PC-3 (cell line): Measurements from ENCODE around the gene BPIFB2.

ENCODE experiments used
- EZH2phosphoT487 ChIP-seq: fragments of 300-600 bp; sonication (generic); IDR thresholded peaks from 2 replicates; pipeline ENCODE4 v1.6.1; 2018; ENCODE audit warnings: mild to moderate bottlenecking, antibody characterized with exemption, low read length, borderline replicate concordance
- TF ChIP-seq, protein P1 (sequence below): fragments of 300-600 bp; sonication (generic); conservative IDR thresholded peaks from 2 replicates; pipeline ENCODE4 v1.5.1; 2017; ENCODE audit warnings: antibody characterized with exemption, low read depth, mild to moderate bottlenecking, low read length

- TF ChIP-seq, protein P1, sequence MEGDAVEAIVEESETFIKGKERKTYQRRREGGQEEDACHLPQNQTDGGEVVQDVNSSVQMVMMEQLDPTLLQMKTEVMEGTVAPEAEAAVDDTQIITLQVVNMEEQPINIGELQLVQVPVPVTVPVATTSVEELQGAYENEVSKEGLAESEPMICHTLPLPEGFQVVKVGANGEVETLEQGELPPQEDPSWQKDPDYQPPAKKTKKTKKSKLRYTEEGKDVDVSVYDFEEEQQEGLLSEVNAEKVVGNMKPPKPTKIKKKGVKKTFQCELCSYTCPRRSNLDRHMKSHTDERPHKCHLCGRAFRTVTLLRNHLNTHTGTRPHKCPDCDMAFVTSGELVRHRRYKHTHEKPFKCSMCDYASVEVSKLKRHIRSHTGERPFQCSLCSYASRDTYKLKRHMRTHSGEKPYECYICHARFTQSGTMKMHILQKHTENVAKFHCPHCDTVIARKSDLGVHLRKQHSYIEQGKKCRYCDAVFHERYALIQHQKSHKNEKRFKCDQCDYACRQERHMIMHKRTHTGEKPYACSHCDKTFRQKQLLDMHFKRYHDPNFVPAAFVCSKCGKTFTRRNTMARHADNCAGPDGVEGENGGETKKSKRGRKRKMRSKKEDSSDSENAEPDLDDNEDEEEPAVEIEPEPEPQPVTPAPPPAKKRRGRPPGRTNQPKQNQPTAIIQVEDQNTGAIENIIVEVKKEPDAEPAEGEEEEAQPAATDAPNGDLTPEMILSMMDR, result no peak
- TF ChIP-seq EZH2phosphoT487, result no peak
These were observed 60.3 kb downstream of the BPIFB2 start for GRCh38 chr20:33067806-33068205.
